SK-N-MC (cell line): ENCODE measurements around the gene PCDHB11.
"Not testable (repeated sequence)": the region's sequence is repeated elsewhere in the genome, so short reads cannot be mapped to it uniquely, and the experiment has no call there.

Experiments
- DNase-seq: peaks from one replicate; pipeline ENCODE4 v3.0.0-alpha.2; 2011; ENCODE audit warnings: low read depth, low spot score
- H3K27ac ChIP-seq: fragments of 200-600 bp; sonication (generic); 2 replicates; pipeline ENCODE4 v1.5.1; 2016; ENCODE audit warnings: mixed run types
- H3K36me3 ChIP-seq: fragments of 200-600 bp; sonication (generic); 2 replicates; pipeline ENCODE4 v1.6.1; 2017; ENCODE audit warnings: antibody characterized with exemption, low read length, mixed read lengths; ENCODE audit not compliant: insufficient read depth
- H3K4me3 ChIP-seq: fragments of 200-600 bp; sonication (generic); 2 replicates; pipeline ENCODE4 v1.5.1; 2016
- H3K9ac ChIP-seq: fragments of 200-600 bp; sonication (generic); 2 replicates; pipeline ENCODE4 v1.8.0; 2017; ENCODE audit warnings: mixed run types, mixed read lengths; ENCODE audit not compliant: insufficient read length
- H3K9me3 ChIP-seq: fragments of 200-600 bp; sonication (generic); 2 replicates; pipeline ENCODE4 v1.6.1; 2017; ENCODE audit warnings: low read depth, mild to moderate bottlenecking, antibody characterized with exemption, low read length, moderate library complexity, mixed read lengths
- EZH2 ChIP-seq: fragments of 200-600 bp; sonication (generic); IDR thresholded peaks from one replicate; pipeline ENCODE4 v1.6.1; 2017; ENCODE audit warnings: antibody characterized with exemption
- FOXP2 ChIP-seq: optimal IDR thresholded peaks from 2 replicates; pipeline ENCODE3; 2011; ENCODE audit warnings: mild to moderate bottlenecking, moderate library complexity; ENCODE audit not compliant: insufficient read depth; ENCODE audit errors: extremely low read length, control extremely low read depth
- POLR2AphosphoS5 ChIP-seq: IDR thresholded peaks from 2 replicates; pipeline ENCODE4 v1.6.1; 2012; ENCODE audit warnings: mild to moderate bottlenecking, low read depth, low read length, borderline replicate concordance

Gene PCDHB11

DNA sequence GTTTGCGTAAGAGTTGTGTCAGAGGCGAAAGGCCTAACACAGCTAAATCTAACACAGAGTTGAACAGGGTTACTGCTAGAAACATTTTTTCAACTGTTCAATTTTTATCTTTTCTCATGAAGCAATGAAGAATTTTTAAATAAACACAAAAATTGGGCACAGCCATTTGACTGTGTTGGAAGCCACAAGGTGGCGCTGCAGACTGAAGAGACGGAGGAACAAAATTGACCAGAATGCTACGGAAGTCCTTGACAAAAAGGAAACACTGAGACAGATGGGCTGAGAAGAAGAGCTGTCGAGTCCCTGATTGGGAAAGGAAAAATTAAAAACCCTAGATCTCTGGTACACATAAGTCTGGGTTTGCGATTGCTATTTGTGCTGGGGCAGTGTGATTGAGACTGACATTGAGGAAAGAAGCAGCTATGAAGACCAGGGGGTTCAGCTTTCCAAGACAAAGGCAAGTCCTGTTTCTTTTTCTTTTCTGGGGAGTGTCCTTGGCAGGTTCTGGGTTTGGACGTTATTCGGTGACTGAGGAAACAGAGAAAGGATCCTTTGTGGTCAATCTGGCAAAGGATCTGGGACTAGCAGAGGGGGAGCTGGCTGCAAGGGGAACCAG, 12.4 kb upstream of the PCDHB11 start, which contains the start of gene PCDHB9:
Gene PCDHB9, plus strand, starts transcription at position 265 of the 616 bp plus-strand sequence. Its CDS starts 158 bp downstream, at position 423.
- no peak for TF ChIP-seq FOXP2
- no peak for TF ChIP-seq EZH2
- no peak for TF ChIP-seq POLR2AphosphoS5
- no peak for DNase-seq
- H3K9ac ChIP-seq, result peak within 1 kb of the TSS; percentile 66
- H3K9me3 ChIP-seq, result no peaks in the 10 kb centered on the region
- no peak within 1 kb of the TSS for H3K27ac ChIP-seq
- H3K36me3 ChIP-seq, result no peaks in the 10 kb centered on the region
- H3K4me3 ChIP-seq, result peak within 1 kb of the TSS; percentile 66

DNA sequence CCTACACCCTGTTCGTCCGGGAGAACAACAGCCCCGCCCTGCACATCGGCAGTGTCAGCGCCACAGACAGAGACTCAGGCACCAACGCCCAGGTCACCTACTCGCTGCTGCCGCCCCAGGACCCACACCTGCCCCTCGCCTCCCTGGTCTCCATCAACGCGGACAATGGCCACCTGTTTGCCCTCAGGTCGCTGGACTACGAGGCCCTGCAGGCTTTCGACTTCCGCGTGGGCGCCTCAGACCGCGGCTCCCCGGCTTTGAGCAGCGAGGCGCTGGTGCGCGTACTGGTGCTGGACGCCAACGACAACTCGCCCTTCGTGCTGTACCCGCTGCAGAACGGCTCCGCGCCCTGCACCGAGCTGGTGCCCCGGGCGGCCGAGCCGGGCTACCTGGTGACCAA, 10.7 kb upstream of the PCDHB11 start:
- H3K9ac ChIP-seq, DNase-seq, H3K4me3 ChIP-seq, H3K9me3 ChIP-seq, H3K27ac ChIP-seq, H3K36me3 ChIP-seq: not testable (repeated sequence)

DNA sequence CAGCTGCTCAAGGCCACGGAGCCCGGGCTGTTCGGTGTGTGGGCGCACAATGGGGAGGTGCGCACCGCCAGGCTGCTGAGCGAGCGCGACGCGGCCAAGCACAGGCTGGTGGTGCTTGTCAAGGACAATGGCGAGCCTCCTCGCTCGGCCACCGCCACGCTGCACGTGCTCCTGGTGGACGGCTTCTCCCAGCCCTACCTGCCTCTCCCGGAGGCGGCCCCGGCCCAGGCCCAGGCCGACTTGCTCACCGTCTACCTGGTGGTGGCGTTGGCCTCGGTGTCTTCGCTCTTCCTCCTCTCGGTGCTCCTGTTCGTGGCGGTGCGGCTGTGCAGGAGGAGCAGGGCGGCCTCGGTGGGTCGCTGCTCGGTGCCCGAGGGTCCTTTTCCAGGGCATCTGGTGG, 10.3 kb upstream of the PCDHB11 start:
- DNase-seq, H3K9me3 ChIP-seq, H3K36me3 ChIP-seq: not testable (repeated sequence)

DNA sequence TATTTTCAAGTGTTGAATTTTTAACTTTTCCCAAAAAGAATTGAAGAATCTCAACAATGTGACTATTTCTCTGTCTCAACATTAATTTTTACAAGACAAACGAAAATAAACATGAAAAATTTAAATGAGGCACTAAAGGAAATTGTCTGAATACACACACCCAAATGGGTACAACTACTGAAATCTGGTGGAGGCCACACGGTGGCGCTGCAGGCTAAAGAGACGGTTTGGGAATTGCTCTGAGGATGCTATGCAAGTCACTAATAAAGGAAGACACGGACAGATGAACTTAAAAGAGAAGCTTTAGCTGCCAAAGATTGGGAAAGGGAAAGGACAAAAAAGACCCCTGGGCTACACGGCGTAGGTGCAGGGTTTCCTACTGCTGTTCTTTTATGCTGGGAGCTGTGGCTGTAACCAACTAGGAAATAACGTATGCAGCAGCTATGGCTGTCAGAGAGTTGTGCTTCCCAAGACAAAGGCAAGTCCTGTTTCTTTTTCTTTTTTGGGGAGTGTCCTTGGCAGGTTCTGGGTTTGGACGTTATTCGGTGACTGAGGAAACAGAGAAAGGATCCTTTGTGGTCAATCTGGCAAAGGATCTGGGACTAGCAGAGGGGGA, 7.2 kb upstream of the PCDHB11 start, which contains the start of gene PCDHB10:
Gene PCDHB10, plus strand, starts transcription at position 244 of the 616 bp plus-strand sequence. Its CDS starts 200 bp downstream, at position 444.
- H3K9ac ChIP-seq, result no peak within 1 kb of the TSS
- TF ChIP-seq POLR2AphosphoS5 (no peak), FOXP2 (no peak), EZH2 (no peak)
- no peaks in the 10 kb centered on the region for H3K36me3 ChIP-seq
- no peak within 1 kb of the TSS for H3K4me3 ChIP-seq
- no peak for DNase-seq
- no peaks in the 10 kb centered on the region; the same call in 1 of the 2 replicates for H3K9me3 ChIP-seq
- H3K27ac ChIP-seq, result no peak within 1 kb of the TSS

More for the DNA sequence above, 10.3 kb upstream of the PCDHB11 start:
- H3K27ac ChIP-seq, H3K4me3 ChIP-seq, H3K9ac ChIP-seq: not testable (repeated sequence)

DNA sequence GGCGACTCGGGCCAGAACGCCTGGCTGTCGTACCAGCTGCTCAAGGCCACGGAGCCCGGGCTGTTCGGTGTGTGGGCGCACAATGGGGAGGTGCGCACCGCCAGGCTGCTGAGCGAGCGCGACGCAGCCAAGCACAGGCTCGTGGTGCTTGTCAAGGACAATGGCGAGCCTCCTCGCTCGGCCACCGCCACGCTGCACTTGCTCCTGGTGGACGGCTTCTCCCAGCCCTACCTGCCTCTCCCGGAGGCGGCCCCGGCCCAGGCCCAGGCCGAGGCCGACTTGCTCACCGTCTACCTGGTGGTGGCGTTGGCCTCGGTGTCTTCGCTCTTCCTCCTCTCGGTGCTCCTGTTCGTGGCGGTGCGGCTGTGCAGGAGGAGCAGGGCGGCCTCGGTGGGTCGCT, 5.1 kb upstream of the PCDHB11 start:
- H3K27ac ChIP-seq, DNase-seq, H3K36me3 ChIP-seq, H3K9me3 ChIP-seq, H3K9ac ChIP-seq, H3K4me3 ChIP-seq: not testable (repeated sequence)

DNA sequence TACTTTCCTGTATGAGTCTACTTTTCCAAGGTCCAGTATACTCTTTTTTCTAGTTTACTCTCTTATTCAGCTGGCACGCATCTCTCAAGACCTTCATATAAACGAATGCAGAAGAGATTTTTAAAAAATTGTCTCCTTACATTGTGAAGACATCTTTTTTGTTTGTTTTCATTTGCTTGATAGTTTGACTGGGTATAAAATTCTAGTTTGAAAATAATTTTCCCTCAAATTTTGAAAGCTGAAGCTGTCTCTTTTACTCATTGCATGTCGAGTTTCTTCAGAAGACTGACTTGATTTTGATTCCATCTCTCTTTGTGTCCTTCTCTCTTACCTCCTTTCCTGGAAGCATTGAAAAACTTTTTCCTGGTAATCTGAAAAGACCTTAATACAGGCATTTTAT, 3.1 kb upstream of the PCDHB11 start:
- Histone ChIP-seq H3K27ac (no peak overlapping the region), H3K9ac (no peak overlapping the region), H3K4me3 (no peak overlapping the region), H3K36me3 (no peaks in the 10 kb centered on the region), H3K9me3 (no peaks in the 10 kb centered on the region; the same call in 1 of the 2 replicates)
- TF ChIP-seq EZH2, result no peak
- TF ChIP-seq FOXP2, result no peak
- no peak for TF ChIP-seq POLR2AphosphoS5
- DNase-seq, result no peak

DNA sequence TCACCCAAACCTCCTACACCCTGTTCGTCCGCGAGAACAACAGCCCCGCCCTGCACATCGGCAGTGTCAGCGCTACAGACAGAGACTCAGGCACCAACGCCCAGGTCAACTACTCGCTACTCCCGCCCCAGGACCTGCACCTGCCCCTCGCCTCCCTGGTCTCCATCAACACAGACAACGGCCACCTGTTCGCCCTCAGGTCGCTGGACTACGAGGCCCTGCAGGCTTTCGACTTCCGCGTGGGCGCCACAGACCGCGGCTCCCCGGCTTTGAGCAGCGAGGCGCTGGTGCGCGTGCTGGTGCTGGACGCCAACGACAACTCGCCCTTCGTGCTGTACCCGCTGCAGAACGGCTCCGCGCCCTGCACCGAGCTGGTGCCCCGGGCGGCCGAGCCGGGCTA, 1.7 kb downstream of the PCDHB11 start:
- H3K36me3 ChIP-seq, DNase-seq, H3K27ac ChIP-seq, H3K4me3 ChIP-seq, H3K9me3 ChIP-seq, H3K9ac ChIP-seq: not testable (repeated sequence)

DNA sequence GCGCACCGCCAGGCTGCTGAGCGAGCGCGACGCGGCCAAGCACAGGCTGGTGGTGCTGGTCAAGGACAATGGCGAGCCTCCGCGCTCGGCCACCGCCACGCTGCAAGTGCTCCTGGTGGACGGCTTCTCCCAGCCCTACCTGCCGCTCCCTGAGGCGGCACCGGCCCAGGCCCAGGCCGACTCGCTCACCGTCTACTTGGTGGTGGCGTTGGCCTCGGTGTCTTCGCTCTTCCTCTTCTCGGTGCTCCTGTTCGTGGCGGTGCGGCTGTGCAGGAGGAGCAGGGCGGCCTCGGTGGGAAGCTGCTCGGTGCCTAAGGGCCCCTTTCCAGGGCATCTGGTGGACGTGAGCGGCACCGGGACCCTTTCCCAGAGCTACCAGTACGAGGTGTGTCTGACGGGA, 2.2 kb downstream of the PCDHB11 start:
- H3K9ac ChIP-seq, H3K36me3 ChIP-seq, H3K27ac ChIP-seq, DNase-seq, H3K4me3 ChIP-seq, H3K9me3 ChIP-seq: not testable (repeated sequence)

DNA sequence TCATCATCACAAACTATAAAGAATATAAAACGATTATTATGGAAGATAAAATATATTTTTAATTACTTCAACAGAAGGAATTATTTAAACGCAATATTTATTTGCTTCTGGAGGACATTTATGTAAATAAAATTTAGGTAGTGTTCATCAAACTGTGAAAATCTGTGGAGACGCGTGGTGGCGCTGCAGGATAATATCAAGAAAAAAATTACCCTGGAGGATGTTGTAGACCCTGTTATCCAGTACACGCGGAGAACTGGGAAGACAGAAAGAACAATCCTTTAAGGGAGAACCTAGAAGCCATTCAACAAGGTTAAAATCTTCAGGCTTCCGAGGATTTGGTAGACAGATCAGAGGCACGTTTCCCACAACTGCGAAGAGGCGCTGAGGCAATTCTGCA, 9.1 kb downstream of the PCDHB11 start, which contains the start of gene PCDHB12:
Gene PCDHB12, plus strand, starts transcription at position 242 of the 400 bp plus-strand sequence. CDS start 189 bp downstream, outside the sequence.
- Histone ChIP-seq H3K36me3 (no peaks in the 10 kb centered on the region), H3K9me3 (no peaks in the 10 kb centered on the region; the same call in 1 of the 2 replicates), H3K9ac (no peak within 1 kb of the TSS), H3K27ac (no peak within 1 kb of the TSS), H3K4me3 (no peak within 1 kb of the TSS)
- TF ChIP-seq EZH2, result no peak
- no peak for TF ChIP-seq FOXP2
- TF ChIP-seq POLR2AphosphoS5, result no peak
- DNase-seq, result no peak

DNA sequence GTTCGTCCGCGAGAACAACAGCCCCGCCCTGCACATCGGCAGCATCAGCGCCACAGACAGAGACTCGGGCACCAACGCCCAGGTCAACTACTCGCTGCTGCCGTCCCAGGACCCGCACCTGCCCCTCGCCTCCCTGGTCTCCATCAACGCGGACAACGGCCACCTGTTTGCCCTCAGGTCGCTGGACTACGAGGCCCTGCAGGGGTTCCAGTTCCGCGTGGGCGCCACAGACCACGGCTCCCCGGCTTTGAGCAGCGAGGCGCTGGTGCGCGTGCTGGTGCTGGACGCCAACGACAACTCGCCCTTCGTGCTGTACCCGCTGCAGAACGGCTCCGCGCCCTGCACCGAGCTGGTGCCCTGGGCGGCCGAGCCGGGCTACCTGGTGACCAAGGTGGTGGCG, 10.9 kb downstream of the PCDHB11 start:
- not testable (repeated sequence) for H3K9me3 ChIP-seq, H3K36me3 ChIP-seq, H3K4me3 ChIP-seq, H3K9ac ChIP-seq, DNase-seq, H3K27ac ChIP-seq

DNA sequence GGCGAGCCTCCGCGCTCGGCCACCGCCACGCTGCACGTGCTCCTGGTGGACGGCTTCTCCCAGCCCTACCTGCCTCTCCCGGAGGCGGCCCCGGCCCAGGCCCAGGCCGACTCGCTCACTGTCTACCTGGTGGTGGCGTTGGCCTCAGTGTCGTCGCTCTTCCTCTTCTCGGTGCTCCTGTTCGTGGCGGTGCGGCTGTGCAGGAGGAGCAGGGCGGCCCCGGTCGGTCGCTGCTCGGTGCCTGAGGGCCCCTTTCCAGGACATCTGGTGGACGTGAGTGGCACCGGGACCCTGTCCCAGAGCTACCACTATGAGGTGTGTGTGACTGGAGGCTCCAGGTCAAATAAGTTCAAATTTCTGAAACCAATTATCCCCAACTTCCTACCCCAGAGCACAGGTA, 11.4 kb downstream of the PCDHB11 start:
- H3K36me3 ChIP-seq, H3K9ac ChIP-seq, H3K27ac ChIP-seq, H3K9me3 ChIP-seq, DNase-seq, H3K4me3 ChIP-seq: not testable (repeated sequence)

DNA sequence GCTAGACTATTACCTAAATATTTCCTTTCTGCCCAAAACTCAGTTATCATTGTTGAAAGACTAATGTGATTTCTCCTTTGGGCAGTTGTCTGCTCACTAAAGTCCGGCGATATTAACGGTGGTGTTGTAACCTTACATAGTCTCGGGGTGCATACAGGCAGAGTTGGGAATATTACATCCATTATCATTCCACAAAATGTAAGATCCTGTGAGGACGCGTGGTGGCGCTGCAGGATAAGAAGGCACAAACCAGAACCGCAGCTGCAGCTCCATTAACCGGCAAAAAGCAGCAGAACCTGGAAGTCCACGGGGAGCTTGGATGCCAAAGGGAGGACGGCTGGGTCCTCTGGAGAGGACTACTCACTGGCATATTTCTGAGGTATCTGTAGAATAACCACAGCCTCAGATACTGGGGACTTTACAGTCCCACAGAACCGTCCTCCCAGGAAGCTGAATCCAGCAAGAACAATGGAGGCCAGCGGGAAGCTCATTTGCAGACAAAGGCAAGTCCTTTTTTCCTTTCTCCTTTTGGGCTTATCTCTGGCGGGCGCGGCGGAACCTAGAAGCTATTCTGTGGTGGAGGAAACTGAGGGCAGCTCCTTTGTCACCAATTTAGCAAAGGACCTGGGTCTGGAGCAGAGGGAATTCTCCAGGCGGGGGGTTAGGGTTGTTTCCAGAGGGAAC, 14.4 kb downstream of the PCDHB11 start, which contains the start of gene PCDHB13:
Gene PCDHB13, plus strand, starts transcription at position 264 of the 684 bp plus-strand sequence. Its CDS starts 205 bp downstream, at position 469.
- not testable (repeated sequence) for H3K36me3 ChIP-seq, H3K9ac ChIP-seq, H3K9me3 ChIP-seq, DNase-seq, H3K27ac ChIP-seq, H3K4me3 ChIP-seq

DNA sequence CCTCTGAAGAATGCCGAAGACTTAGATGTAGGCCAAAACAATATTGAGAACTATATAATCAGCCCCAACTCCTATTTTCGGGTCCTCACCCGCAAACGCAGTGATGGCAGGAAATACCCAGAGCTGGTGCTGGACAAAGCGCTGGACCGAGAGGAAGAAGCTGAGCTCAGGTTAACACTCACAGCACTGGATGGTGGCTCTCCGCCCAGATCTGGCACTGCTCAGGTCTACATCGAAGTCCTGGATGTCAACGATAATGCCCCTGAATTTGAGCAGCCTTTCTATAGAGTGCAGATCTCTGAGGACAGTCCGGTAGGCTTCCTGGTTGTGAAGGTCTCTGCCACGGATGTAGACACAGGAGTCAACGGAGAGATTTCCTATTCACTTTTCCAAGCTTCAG, 15.2 kb downstream of the PCDHB11 start:
- not testable (repeated sequence) for H3K27ac ChIP-seq, H3K9ac ChIP-seq, DNase-seq, H3K4me3 ChIP-seq, H3K9me3 ChIP-seq, H3K36me3 ChIP-seq
